ENCODE results near the gene HYOU1.
"Not testable (repeated sequence)": the region's sequence is repeated elsewhere in the genome, so short reads cannot be mapped to it uniquely, and the experiment has no call there.

Gene HYOU1

DNA sequence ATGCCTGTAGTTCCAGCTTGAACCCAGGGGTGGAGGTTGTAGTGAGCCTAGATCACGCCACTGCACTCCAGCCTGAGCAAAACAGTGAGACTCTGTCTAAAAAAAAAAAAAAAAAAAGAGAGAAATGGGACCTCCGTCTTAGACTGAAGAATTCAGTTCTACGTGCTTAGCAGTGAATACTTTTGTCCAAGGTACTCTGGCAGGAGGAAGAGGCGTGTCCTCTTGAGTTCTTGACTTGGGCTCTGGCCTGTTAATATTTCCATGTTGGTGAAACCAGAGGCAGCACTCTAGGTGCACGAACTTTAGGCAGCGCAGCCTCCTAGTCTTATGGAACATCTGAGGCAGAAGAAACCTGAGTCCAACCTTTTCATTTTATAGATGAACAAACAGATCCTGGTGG, 30.1 kb upstream of the HYOU1 start:
- DNase-seq, result no peak

DNA sequence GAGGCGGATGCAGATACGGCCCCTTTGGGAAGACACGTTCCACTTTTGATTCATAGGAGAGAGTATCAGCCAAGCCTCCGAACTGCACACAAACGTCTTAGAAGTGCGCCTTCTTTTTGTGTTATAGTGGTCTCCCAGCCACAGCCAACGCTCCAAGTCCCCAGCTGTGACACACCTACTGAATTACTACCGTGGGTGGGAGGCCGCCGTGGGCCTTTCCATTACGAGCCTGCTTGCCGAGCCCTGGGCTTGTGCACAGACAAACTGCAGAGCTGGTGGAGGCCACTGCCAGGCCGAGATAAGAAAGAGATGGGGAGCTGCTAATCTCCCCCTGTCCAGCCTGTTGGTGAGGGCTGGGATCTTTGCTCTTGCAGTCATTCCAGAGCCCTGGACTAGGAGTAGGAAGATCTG, 28.4 kb upstream of the HYOU1 start:
- no peak for DNase-seq

- peak; percentile 60 to 91 for DNase-seq
Measured at GRCh38 chr11:119084663-119085436, 27.8 kb upstream of the HYOU1 start, which contains the start of gene HMBS. Gene HMBS, plus strand, starts transcription at chr11:119084881. Its CDS starts 153 bp downstream, at chr11:119085034.

GRCh38 chr11:119081682-119082260, 24.8 kb upstream of the HYOU1 start:
- DNase-seq, result no peak

DNA sequence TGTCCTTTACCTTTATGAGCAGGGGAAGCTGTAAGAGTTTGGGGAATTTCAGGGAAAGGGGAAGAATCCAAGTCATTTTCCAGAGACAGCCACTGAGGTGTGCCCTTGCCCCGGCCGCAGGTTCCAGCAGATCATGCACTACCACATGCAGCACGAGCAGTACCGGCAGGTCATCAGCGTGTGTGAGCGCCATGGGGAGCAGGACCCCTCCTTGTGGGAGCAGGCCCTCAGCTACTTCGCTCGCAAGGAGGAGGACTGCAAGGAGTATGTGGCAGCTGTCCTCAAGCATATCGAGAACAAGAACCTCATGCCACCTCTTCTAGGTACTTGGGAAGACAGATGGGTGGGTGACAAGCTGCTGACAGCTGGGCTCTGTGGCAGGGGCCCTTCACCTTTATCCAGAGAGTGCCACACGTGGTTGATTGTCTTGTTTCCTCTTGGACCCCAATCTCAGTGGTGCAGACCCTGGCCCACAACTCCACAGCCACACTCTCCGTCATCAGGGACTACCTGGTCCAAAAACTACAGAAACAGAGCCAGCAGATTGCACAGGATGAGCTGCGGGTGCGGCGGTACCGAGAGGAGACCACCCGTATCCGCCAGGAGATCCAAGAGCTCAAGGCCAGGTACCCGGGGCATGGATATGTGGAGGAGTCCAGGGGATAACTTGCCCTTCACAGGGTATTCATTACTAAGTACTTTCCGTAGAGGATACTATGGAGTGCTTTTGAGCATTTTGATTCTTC, 21.8 kb upstream of the HYOU1 start:
- no peak for DNase-seq

DNA sequence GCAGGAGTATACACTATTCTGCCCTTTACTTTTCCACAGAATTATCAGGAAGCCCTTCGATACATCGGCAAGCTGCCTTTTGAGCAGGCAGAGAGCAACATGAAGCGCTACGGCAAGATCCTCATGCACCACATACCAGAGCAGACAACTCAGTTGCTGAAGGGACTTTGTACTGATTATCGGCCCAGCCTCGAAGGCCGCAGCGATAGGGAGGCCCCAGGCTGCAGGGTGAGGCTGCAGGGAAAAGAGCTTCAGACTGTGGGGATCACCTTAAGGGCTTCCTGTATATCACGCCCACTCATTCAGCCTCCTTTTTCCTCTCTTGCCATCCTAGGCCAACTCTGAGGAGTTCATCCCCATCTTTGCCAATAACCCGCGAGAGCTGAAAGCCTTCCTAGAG, 20.8 kb upstream of the HYOU1 start:
- no peak for DNase-seq

DNA sequence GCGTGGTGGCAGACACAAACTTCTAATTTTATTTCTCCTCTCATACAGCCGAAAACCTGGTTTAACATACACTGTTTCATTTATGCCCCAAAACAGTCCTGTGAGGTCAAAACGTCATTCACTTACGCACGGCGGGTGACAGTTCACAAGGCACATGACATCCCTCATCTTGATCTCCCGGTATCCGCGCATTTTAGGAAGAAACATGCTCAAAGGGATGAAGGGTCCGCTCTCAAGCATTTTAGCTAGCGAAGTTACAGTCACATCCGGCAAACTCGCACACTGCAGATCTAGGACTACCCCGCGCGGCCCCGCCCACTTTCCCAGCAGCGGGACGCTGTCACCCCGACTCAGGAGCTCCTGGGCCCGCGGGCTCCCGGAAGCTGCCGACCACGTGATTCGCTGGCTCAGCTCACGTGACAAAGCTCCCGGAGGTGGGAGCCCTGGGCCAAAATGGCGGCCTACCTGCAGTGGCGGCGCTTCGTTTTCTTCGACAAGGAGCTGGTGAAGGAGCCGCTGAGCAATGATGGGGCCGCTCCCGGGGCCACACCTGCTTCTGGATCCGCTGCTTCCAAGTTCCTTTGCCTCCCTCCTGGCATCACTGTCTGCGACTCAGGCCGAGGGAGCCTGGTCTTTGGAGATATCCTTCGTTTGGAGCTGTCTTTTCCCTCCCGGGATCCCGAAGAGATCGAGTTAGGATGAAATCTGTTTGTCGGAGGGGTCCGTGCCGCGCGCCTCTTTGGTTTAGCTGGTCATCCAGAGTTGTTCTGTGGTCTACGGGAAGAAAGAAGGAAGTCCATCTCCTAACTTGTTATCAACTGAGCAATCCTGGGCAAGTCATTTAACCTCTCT, 10.6 kb upstream of the HYOU1 start, which contains the start of gene VPS11:
TSS of gene VPS11 (plus strand) at position 448 of the 852 bp plus-strand sequence. CDS start at position 454, 6 bp downstream.
- peak; percentile 68 to 78 for DNase-seq

- no peak for DNase-seq
Measured at GRCh38 chr11:119065369-119065768, 8.4 kb upstream of the HYOU1 start.

DNA sequence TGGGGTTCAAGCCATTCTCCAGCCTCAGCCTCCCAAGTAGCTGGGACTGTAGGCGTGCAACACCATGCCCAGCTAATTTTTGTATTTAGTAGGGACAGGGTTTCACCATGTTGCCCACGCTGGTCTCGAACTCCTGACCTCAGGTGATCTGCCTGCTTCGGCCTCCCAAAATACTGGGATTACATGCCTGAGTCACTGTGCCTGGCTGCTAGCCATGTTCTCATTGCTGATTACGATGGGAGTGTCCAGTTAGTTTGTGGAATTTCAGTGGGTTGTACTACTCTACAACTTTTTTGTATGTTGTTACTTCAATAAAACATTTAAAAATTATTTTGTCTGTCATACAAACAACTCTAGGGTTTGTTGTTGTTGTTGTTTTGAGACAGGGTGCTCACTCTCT, 5.8 kb upstream of the HYOU1 start:
- no peak for DNase-seq

- no peak for DNase-seq
Measured at GRCh38 chr11:119061256-119061655, 4.3 kb upstream of the HYOU1 start.

DNA sequence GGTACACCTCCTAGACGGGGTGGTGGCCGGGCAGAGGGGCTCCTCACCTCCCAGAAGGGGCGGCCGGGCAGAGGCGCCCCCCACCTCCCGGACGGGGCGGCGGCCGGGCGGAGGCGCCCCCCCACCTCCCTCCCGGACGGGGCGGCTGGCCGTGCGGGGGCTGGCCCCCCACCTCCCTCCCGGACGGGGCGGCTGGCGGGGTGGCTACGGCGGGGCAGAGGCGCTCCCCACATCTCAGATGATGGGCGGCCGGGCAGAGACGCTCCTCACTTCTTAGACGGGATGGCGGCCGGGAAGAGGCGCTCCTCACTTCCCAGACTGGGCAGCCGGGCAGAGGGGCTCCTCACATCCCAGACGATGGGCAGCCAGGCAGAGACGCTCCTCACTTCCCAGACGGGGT, 2.1 kb upstream of the HYOU1 start:
- DNase-seq, result not testable (repeated sequence)

DNA sequence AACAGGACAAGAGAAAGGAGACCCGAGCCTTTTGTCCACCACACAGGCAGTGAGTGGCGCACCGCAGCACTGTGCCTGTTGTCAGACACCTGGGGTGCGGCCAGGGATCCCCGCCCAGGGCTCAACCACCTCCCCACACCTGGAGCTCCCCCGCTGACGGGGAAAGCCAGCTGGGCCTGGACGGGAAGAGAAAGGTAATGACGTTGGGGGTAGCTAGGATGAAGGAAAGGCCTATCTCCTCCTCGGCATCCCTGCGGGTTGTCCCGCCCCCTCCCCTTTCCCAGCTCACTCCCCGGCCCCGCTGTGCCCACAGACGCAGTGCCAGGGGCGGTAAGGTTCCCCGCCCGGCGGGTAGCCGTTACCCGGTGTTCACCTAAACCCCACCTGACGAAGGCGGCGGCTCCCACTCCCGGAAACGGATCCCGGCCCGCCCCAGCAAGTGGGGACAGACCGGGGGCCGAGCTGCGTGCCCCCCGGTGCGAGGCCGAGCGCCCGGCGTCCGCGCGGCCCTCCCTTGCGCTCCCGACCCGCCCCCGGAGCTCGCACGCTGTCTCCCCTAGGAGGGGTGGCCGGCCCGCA, 495 bp downstream of the HYOU1 start:
- no peak for DNase-seq

GRCh38 chr11:119055901-119056300, 1.1 kb downstream of the HYOU1 start:
- DNase-seq, result no peak

- DNase-seq, result no peak
Measured at GRCh38 chr11:119054418-119054817, 2.6 kb downstream of the HYOU1 start.

DNA sequence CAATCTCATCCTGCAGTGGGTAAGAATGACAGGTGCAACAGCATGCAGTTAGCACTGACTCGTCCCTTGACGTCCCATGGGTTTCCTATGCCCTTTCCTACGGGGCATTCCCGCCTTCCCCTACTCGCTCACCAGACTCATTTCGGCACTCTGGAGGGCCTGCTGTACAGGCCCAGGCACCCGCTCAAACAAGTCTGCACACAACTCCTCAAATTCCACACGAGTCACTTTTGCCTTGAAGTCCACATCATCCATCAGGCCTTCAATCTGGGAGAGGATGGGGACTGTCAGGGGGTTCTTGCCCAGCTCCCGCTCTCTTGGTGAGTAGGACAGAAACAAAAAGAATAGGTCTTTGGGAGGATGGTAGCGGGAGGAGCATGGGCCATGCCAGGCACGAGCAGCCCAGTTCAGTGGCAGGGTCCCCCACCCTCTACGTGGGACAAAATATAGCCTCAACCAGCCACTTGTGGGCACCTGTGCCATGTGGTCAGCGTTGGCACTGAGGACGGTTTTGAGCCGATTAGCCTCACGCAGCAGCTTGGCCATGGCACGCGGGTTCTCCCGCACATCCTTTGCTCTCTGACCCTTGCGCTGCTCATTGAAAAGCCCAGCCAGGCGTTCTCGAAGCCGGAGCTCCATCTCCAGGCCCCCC, 4.7 kb downstream of the HYOU1 start:
- no peak for DNase-seq

DNA sequence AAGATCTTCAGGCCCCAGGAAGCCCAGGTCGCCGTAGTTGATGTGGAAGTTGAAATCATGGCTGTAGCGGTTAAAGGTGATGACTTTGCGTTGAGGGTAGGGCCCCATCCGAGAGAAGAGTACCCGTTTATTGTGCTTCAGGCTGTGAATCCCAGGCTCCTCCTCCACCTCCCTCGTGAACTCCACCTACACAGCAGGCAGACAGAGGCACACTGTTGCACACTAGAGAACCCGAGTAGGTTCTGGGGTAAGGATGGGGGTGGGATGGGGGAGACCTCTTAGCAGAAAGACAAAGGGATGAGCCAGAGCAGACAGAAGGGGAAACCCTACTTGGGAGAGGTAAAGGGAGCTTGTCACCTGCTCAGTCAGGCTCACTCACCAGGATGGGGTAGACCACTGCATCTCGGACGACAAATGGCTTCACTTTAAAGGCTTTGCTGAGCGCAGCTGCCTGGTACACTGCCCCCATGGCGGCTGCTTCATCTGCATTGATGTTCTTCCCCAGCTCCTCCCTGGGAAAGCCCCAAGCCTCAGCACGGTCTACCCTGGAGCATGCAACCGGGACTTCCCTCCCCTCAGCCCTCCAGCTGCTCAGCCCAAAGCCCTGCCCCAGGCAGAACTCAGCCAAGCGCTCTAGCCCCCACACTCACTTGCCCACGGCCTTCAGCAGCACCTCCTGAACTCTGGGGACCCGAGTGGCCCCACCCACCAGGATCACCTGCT, 5.4 kb downstream of the HYOU1 start:
- DNase-seq, result no peak

DNA sequence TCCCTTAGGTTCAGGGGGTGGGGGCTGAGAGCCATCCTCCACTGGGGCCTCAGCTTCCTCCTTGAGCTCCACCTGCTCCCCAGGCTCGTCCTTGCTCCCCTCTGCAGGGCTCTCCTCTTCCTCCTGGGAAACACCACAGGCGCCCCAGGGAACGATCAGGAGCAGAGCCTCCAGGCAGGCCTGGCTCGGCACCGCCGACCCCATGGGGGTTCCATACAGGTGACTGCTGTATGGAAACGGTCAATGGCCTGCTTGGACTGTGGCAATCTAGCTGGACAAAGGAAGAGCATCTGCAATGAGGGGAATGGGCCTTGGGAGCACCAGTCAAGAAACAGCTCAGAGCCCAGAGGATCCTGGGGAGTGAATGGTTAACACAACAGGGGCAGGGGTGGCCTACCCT, 7.9 kb downstream of the HYOU1 start:
- DNase-seq, result no peak

DNA sequence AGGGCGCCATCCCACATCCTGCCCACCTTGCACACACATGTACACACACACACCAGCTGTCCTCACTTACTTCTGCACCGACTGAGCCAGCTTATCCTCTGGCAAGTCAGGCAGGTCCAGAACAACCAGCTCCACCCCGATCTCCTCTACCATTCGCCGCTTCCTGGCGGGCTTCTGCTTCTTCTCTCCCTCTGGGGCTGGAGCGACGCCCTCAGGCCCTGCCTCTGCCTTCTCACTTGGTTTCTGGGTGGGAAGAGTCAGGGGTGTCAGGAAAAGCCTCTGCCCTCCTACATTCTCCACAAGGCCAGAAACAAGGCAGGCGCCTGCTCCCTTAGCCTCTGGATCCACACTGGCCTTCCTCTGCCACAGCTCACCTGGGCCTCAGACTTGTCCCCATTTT, 8.4 kb downstream of the HYOU1 start:
- DNase-seq, result no peak

GRCh38 chr11:119047205-119047604, 9.8 kb downstream of the HYOU1 start:
- DNase-seq, result no peak

GRCh38 chr11:119046489-119046888, 10.5 kb downstream of the HYOU1 start:
- no peak for DNase-seq

- no peak for DNase-seq
Measured at GRCh38 chr11:119044708-119045107, 12.3 kb downstream of the HYOU1 start.

Data from cerebellar nuclear complex (tissue), 1 donor.